ENCODE results near the gene MIER3.

GRCh38 chr5:56986626-56986947 lies 34.7 kb upstream of the MIER3 start:
- TF ChIP-seq FOSL2 (CRISPR knock-in tag; IDR thresholded peaks at IDR 0.05) = no peak
- no peak for TF ChIP-seq CTCF (CRISPR knock-in tag; IDR thresholded peaks at IDR 0.05)
- TF ChIP-seq BCLAF1 (IDR thresholded peaks at IDR 0.05) = no peak
- no peak for TF ChIP-seq BCL6 (CRISPR knock-in tag; IDR thresholded peaks at IDR 0.05)
- no peak for TF ChIP-seq HCFC1 (IDR thresholded peaks at IDR 0.05; ENCODE audit: low read depth, low read length)
- TF ChIP-seq RBM39 (IDR thresholded peaks at IDR 0.05; ENCODE audit: low read depth, low read length, poor library complexity, severe bottlenecking) = no peak
- TF ChIP-seq ZC3H4 (CRISPR knock-in tag; IDR thresholded peaks at IDR 0.05; ENCODE audit: borderline replicate concordance) = no peak
- no peak for TF ChIP-seq NCOR1 (IDR thresholded peaks at IDR 0.05; ENCODE audit: borderline replicate concordance, low read length)
- no peak for TF ChIP-seq TAF1 (CRISPR knock-in tag; IDR thresholded peaks at IDR 0.05)
- no peak for TF ChIP-seq HNRNPUL1 (IDR thresholded peaks at IDR 0.05; ENCODE audit: low read depth, low read length)
- TF ChIP-seq ZNF12 (CRISPR knock-in tag; IDR thresholded peaks at IDR 0.05) = no peak
- TF ChIP-seq MYC (CRISPR knock-in tag; IDR thresholded peaks at IDR 0.05; ENCODE audit: borderline replicate concordance) = no peak
- no peak for TF ChIP-seq ZNF567 (CRISPR knock-in tag; IDR thresholded peaks at IDR 0.05; ENCODE audit: borderline replicate concordance)
- no peak for TF ChIP-seq LRRFIP1 (CRISPR knock-in tag; conservative IDR thresholded peaks at IDR 0.05)
